Neural progenitor cell (in vitro differentiated cells): Measurements from ENCODE around the gene MAST2. TPM values are rescaled to one million over a fixed set of nuclear protein-coding genes. Genes with fewer than 3 reads are reported as not detected.

Experiments used
- DNase-seq: peaks from one replicate; pipeline ENCODE4 v3.0.0-alpha.2; 2016; ENCODE audit warnings: low spot score
- H2AFZ ChIP-seq: fragments of 200-600 bp; sonication (generic); replicated peaks from 2 replicates; pipeline ENCODE4 v1.6.1; 2016; ENCODE audit warnings: antibody characterized with exemption
- H3F3A ChIP-seq: fragments of 200-600 bp; sonication (generic); 2 replicates; pipeline ENCODE4 v1.6.1; 2016; ENCODE audit warnings: antibody characterized with exemption, low read depth
- H3K27ac ChIP-seq: fragments of 200-600 bp; sonication (generic); 2 replicates; pipeline ENCODE4 v1.5.1; 2016; ENCODE audit warnings: mild to moderate bottlenecking
- H3K27me3 ChIP-seq: fragments of 200-600 bp; sonication (generic); 2 replicates; pipeline ENCODE4 v1.6.1; 2016; ENCODE audit warnings: mild to moderate bottlenecking, moderate library complexity
- H3K36me3 ChIP-seq: fragments of 200-600 bp; sonication (generic); 2 replicates; pipeline ENCODE4 v1.5.1; 2016
- H3K4me1 ChIP-seq: fragments of 200-600 bp; sonication (generic); 2 replicates; pipeline ENCODE4 v1.6.1; 2016; ENCODE audit warnings: mixed run types
- H3K4me2 ChIP-seq: fragments of 200-600 bp; sonication (generic); 2 replicates; pipeline ENCODE4 v1.6.1; 2016
- H3K4me3 ChIP-seq: fragments of 200-600 bp; sonication (generic); 2 replicates; pipeline ENCODE4 v1.5.1; 2016
- H3K79me2 ChIP-seq: fragments of 200-600 bp; sonication (generic); 2 replicates; pipeline ENCODE4 v1.6.1; 2016; ENCODE audit warnings: low read depth
- H3K9ac ChIP-seq: fragments of 200-600 bp; sonication (generic); 2 replicates; pipeline ENCODE4 v1.6.1; 2016
- H3K9me3 ChIP-seq: fragments of 200-600 bp; sonication (generic); 2 replicates; pipeline ENCODE4 v1.5.1; 2016; ENCODE audit warnings: low read depth
- H4K20me1 ChIP-seq: fragments of 200-600 bp; sonication (generic); 2 replicates; pipeline ENCODE4 v1.6.1; 2016; ENCODE audit warnings: low read depth
- H3K27ac Mint-ChIP-seq: 3 replicates; pipeline ENCODE4 v1.8.0; 2021; ENCODE audit warnings: mixed read lengths
- H3K27me3 Mint-ChIP-seq: 2 replicates; pipeline ENCODE4 v1.8.0; 2022; ENCODE audit warnings: low read depth, mild to moderate bottlenecking, inconsistent platforms, moderate library complexity, mixed read lengths; ENCODE audit not compliant: insufficient read depth
- H3K36me3 Mint-ChIP-seq: 3 replicates; pipeline ENCODE4 v1.8.0; 2021; ENCODE audit warnings: mixed read lengths
- H3K4me1 Mint-ChIP-seq: 3 replicates; pipeline ENCODE4 v1.8.0; 2021; ENCODE audit warnings: mixed read lengths
- H3K4me3 Mint-ChIP-seq: 3 replicates; pipeline ENCODE4 v1.8.0; 2021; ENCODE audit warnings: mild to moderate bottlenecking, moderate library complexity, mixed read lengths
- H3K9me3 Mint-ChIP-seq: 3 replicates; pipeline ENCODE4 v1.8.0; 2020; ENCODE audit warnings: mixed read lengths
- EZH2 ChIP-seq: fragments of 200-600 bp; sonication (generic); IDR thresholded peaks from 2 replicates; pipeline ENCODE4 v1.6.1; 2017; ENCODE audit warnings: antibody characterized with exemption, mild to moderate bottlenecking, moderate library complexity
- EZH2phosphoT487 ChIP-seq: fragments of 200-600 bp; sonication (generic); IDR thresholded peaks from 2 replicates; pipeline ENCODE4 v1.6.1; 2017; ENCODE audit warnings: antibody characterized with exemption
- total RNA-seq: library from RNA; depleted of rRNA; stranded (reverse); fragments of >200 nt; gene quantifications from 2 replicates; pipeline ENCODE4 v1.2.3, GENCODE V29; 2015; ENCODE audit warnings: low replicate concordance
- TF ChIP-seq, protein P1 (sequence below): fragments of 200-600 bp; sonication (generic); IDR thresholded peaks from 2 replicates; pipeline ENCODE4 v1.5.1; 2017; ENCODE audit warnings: antibody characterized with exemption, mild to moderate bottlenecking

The MAST2 gene
- total RNA-seq, 1 donor from 2014 or later = 5.5 TPM

DNA sequence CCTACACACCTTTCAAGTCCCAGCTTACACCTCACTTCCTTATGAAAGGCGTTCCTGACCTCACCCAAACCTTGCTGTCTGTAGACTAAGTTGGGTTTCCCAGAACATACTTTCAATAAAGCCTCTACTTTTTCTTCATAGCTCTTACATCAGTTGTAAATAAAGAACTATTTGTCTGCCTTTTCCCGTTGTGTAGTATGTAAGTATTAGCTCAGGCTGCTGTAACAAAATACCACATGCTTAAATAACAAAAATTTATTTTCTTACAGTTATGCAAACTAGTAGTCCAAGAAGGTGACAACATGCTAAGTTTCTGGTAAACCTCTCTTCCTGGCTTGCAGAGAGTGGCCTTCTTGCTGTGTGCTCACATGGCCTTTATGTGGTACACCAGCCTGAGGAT lies 86.7 kb downstream of the MAST2 start:
- Mint-ChIP-seq H3K9me3 (no peaks in the 10 kb centered on the region), H3K27ac (no peak overlapping the region), H3K36me3 (peaks cover 3% of the 10 kb centered on the region), H3K4me3 (no peak overlapping the region), H3K27me3 (no peaks in the 10 kb centered on the region), H3K4me1 (peaks cover 15% of the 10 kb centered on the region)
- Histone ChIP-seq H3K79me2 (no peaks in the 10 kb centered on the region), H3K4me2 (no peak overlapping the region), H3K27me3 (no peaks in the 10 kb centered on the region), H2AFZ (no peak overlapping the region), H3K9me3 (no peaks in the 10 kb centered on the region), H3K36me3 (no peaks in the 10 kb centered on the region), H3K4me1 (no peaks in the 10 kb centered on the region), H3K9ac (no peak overlapping the region), H3K27ac (no peak overlapping the region), H3F3A (no peaks in the 10 kb centered on the region), H3K4me3 (no peak overlapping the region), H4K20me1 (no peaks in the 10 kb centered on the region)
- TF ChIP-seq EZH2phosphoT487 (no peak), EZH2 (no peak)
- TF ChIP-seq, protein P1, sequence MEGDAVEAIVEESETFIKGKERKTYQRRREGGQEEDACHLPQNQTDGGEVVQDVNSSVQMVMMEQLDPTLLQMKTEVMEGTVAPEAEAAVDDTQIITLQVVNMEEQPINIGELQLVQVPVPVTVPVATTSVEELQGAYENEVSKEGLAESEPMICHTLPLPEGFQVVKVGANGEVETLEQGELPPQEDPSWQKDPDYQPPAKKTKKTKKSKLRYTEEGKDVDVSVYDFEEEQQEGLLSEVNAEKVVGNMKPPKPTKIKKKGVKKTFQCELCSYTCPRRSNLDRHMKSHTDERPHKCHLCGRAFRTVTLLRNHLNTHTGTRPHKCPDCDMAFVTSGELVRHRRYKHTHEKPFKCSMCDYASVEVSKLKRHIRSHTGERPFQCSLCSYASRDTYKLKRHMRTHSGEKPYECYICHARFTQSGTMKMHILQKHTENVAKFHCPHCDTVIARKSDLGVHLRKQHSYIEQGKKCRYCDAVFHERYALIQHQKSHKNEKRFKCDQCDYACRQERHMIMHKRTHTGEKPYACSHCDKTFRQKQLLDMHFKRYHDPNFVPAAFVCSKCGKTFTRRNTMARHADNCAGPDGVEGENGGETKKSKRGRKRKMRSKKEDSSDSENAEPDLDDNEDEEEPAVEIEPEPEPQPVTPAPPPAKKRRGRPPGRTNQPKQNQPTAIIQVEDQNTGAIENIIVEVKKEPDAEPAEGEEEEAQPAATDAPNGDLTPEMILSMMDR = no peak
- DNase-seq = no peak

DNA sequence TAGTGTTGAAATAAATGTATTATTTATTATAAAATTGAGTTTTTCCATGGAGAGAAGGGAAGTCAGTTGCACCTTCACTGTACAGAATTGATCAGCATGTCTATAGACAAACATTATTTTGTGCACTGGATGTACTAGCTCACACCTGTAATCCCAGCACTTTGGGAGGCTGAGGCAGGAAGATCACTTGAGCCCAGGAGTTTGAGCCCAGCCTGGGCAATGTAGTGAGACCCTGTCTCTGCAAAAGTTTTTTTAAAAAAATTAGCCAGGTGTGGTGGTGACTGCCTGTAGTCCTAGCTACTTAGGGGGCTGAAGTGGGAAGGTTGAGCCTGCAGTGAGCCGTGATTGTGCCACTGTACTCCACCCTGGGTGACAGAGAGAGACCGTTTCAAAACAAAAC lies 87.7 kb downstream of the MAST2 start:
- H3K79me2 ChIP-seq = no peaks in the 10 kb centered on the region
- Mint-ChIP-seq H3K4me1 (peaks cover 15% of the 10 kb centered on the region), H3K9me3 (no peaks in the 10 kb centered on the region), H3K27ac (no peak overlapping the region), H3K36me3 (peaks cover 3% of the 10 kb centered on the region), H3K4me3 (no peak overlapping the region), H3K27me3 (no peaks in the 10 kb centered on the region)
- H3K4me1 ChIP-seq = no peaks in the 10 kb centered on the region
- H3K4me3 ChIP-seq = no peak overlapping the region
- no peak for DNase-seq
- no peaks in the 10 kb centered on the region for H3K36me3 ChIP-seq
- H3K9ac ChIP-seq = no peak overlapping the region
- no peaks in the 10 kb centered on the region for H3F3A ChIP-seq
- H4K20me1 ChIP-seq = no peaks in the 10 kb centered on the region
- H3K27me3 ChIP-seq = no peaks in the 10 kb centered on the region
- H3K4me2 ChIP-seq = no peak overlapping the region
- no peaks in the 10 kb centered on the region for H3K9me3 ChIP-seq
- H2AFZ ChIP-seq = no peak overlapping the region
- no peak for TF ChIP-seq EZH2
- TF ChIP-seq, protein P1 = no peak
- no peak for TF ChIP-seq EZH2phosphoT487
- H3K27ac ChIP-seq = no peak overlapping the region

DNA sequence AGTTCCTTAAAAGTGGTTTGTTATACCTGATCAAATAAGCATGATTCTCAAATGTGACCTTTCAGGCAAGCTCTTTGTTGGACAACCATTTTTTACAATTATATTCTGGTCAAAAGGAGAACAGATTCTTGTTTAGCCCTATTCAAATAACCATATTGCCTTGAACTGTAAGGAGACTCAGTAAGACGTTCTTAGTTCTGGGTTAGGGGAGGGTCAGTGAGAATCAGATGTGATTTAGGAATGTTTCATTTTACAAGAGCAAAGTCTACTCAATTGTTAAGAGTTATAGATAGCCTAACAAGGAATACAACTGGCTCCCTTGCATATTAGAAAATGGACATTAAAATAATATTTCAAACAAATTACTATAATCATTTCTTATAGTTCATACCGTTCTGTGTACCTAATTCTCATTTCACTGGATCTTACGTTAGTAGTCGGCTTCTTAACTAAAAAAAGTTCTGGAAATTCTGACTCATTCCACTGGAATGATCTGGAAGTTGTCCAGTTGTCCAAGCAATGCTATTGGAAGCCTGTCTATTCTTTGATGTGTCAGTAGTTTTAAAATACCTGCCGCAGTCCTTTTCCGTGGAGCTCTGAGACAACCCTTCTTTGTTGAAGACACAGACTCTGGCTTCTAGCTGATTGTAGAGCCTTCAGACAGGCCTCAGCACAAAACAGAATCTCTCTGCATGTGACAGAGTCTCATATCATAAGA lies 88.8 kb downstream of the MAST2 start:
- H3F3A ChIP-seq = no peaks in the 10 kb centered on the region
- H3K79me2 ChIP-seq = no peaks in the 10 kb centered on the region
- Mint-ChIP-seq H3K27ac (no peak overlapping the region), H3K27me3 (no peaks in the 10 kb centered on the region), H3K4me3 (no peak overlapping the region), H3K4me1 (peaks cover 13% of the 10 kb centered on the region), H3K9me3 (no peaks in the 10 kb centered on the region), H3K36me3 (peaks cover 3% of the 10 kb centered on the region)
- no peaks in the 10 kb centered on the region for H3K9me3 ChIP-seq
- no peak overlapping the region for H3K4me3 ChIP-seq
- no peaks in the 10 kb centered on the region for H4K20me1 ChIP-seq
- no peaks in the 10 kb centered on the region for H3K27me3 ChIP-seq
- no peak overlapping the region for H3K9ac ChIP-seq
- DNase-seq = no peak
- no peaks in the 10 kb centered on the region for H3K4me1 ChIP-seq
- no peaks in the 10 kb centered on the region for H3K36me3 ChIP-seq
- TF ChIP-seq, protein P1 = no peak
- TF ChIP-seq EZH2 (no peak), EZH2phosphoT487 (no peak)
- H3K4me2 ChIP-seq = no peak overlapping the region
- H2AFZ ChIP-seq = no peak overlapping the region
- H3K27ac ChIP-seq = no peak overlapping the region
